K562 (cell line): ENCODE data around the gene PLPP1. TPM values are rescaled to one million over a fixed set of nuclear protein-coding genes. Genes with fewer than 3 reads are reported as not detected.
A peak's percentile ranks its signal among the peaks of the same experiment; 100 is the strongest.

Experiments
- BCLAF1 ChIP-seq, 2 experiments: fragments of 450-650 bp in 1 of 2; IDR thresholded peaks; 2 replicates each; pipeline ENCODE4 v1.6.1; 2011 to 2017; ENCODE audit warnings: low read depth in 2 of 2, antibody characterized with exemption in 1 of 2, borderline replicate concordance in 1 of 2, low read length in 1 of 2, mild to moderate bottlenecking in 1 of 2, mixed read lengths in 1 of 2; ENCODE audit not compliant: control insufficient read depth in 1 of 2
- CHAMP1 ChIP-seq: fragments of 450-650 bp; IDR thresholded peaks from 2 replicates; pipeline ENCODE4 v1.6.1; 2016; ENCODE audit warnings: mild to moderate bottlenecking
- NFIC ChIP-seq: fragments of 450-650 bp; IDR thresholded peaks from 2 replicates; pipeline ENCODE4 v1.6.1; 2017; ENCODE audit warnings: mild to moderate bottlenecking, inconsistent platforms
- POLR2A ChIP-seq: fragments of 450-650 bp; conservative IDR thresholded peaks from 2 replicates; pipeline ENCODE4 v1.6.1; 2016
- POLR2B ChIP-seq: fragments of 450-650 bp; IDR thresholded peaks from 2 replicates; pipeline ENCODE4 v1.6.1; 2018; ENCODE audit warnings: low read depth; ENCODE audit not compliant: partially characterized antibody
- POLR2G ChIP-seq: fragments of 200-400 bp; formaldehyde crosslinking; IDR thresholded peaks from 2 replicates; pipeline ENCODE4 v1.6.1; 2017; ENCODE audit warnings: low read depth, mild to moderate bottlenecking, antibody characterized with exemption, low read length, moderate library complexity
- RBM22 ChIP-seq: fragments of 200-400 bp; formaldehyde crosslinking; IDR thresholded peaks from 2 replicates; pipeline ENCODE4 v1.6.1; 2018; ENCODE audit warnings: low read length, low read depth; ENCODE audit not compliant: poor library complexity, severe bottlenecking
- ZBTB17 ChIP-seq: fragments of 450-650 bp; formaldehyde crosslinking; IDR thresholded peaks from 2 replicates; pipeline ENCODE4 v1.4.0; 2020; ENCODE audit warnings: mild to moderate bottlenecking
- ZNF311 ChIP-seq: fragments of 250-450 bp; sonication (Bioruptor Pico); IDR thresholded peaks from 2 replicates; pipeline ENCODE4 v1.4.0; 2020; ENCODE audit warnings: mild to moderate bottlenecking, moderate library complexity
- polyA plus RNA-seq, 8 experiments: library from polyadenylated mRNA; depleted of rRNA in 4 of 8; stranded (reverse) in 5 of 8; unstranded in 3 of 8; fragments of >200 nt; fragmentation: Nextera tagmentation in 2 of 8; fragmentation: Illumina TruSeq in 1 of 8; extraction: Ambion mirVana in 2 of 8; extraction: Trizol in 1 of 8; gene quantifications; 2 replicates each; pipeline versions ENCODE4 v1.2.1 to v1.2.3, GENCODE V29; 2011 to 2014; ENCODE audit warnings: inconsistent platforms in 1 of 8, missing spikeins in 1 of 8
- total RNA-seq, 7 experiments: library from RNA; depleted of rRNA in 6 of 7; stranded (reverse); fragments of >200 nt in 6 of 7; fragmentation: Illumina TruSeq in 2 of 7; extraction: Trizol in 2 of 7; gene quantifications; 2 replicates each; pipeline versions ENCODE4 v1.2.1 to v1.2.3, GENCODE V29; 2011 to 2021; ENCODE audit warnings: low replicate concordance in 1 of 7

Gene PLPP1
- total and polyA plus RNA-seq, 9 of the 15 experiments (the other 6 are each of a cell fraction or from before 2014, with no cell fraction given), result 0.04 to 0.24 (median 0.04) TPM; not detected in 6

GRCh38 chr5:55429613-55430253 is 105.0 kb downstream of the PLPP1 start (continued):
- no peak for TF ChIP-seq ZNF311 (CRISPR knock-in tag)
- peak; percentile 45 for TF ChIP-seq RBM22
- TF ChIP-seq ZBTB17, result no peak
- TF ChIP-seq POLR2B, result peak; percentile 30
- TF ChIP-seq NFIC, result peak; percentile 82
- no peak for TF ChIP-seq BCLAF1 (IDR thresholded peaks at IDR 0.05; ENCODE audit: borderline replicate concordance in 1 of 2, control insufficient read depth in 1 of 2, low read depth in 2 of 2, low read length in 1 of 2)
- 0 out of 2 replicates have a peak, but pooled peaks have one; percentile 49 for TF ChIP-seq POLR2A
- no peak for TF ChIP-seq CHAMP1
- peak; percentile 55; the same call in 1 of the 2 replicates for TF ChIP-seq POLR2G
